ENCODE data around the gene OTOG.

Gene OTOG

GRCh38 chr11:17563961-17564686, 17.1 kb downstream of the OTOG start:
- Histone ChIP-seq H3K4me2 (no peak overlapping the region), H3K9ac (no peak overlapping the region), H3K4me3 (IDR thresholded peaks at IDR 0.05; ENCODE audit: insufficient read depth, low read depth, low read length) (no peak overlapping the region), H3K27ac (no peak overlapping the region), H3K27me3 (ENCODE audit: insufficient read depth, low read depth) (no peaks in the 10 kb centered on the region), H3K79me2 (ENCODE audit: insufficient read depth, low read depth) (no peaks in the 10 kb centered on the region), H3K36me3 (ENCODE audit: insufficient read depth) (no peaks in the 10 kb centered on the region), H2AFZ (ENCODE audit: low read depth) (no peak overlapping the region), H3K4me1 (ENCODE audit: low read depth, poor library complexity, severe bottlenecking) (no peaks in the 10 kb centered on the region), H4K20me1 (ENCODE audit: insufficient read depth) (no peaks in the 10 kb centered on the region)
- TF ChIP-seq CTCF (conservative IDR thresholded peaks at IDR 0.05; ENCODE audit: low read depth, low read length): no peak

- Histone ChIP-seq H3K4me2 (no peak overlapping the region), H3K27ac (no peak overlapping the region), H3K36me3 (ENCODE audit: insufficient read depth) (no peaks in the 10 kb centered on the region), H2AFZ (ENCODE audit: low read depth) (no peak overlapping the region), H3K9ac (no peak overlapping the region), H3K27me3 (ENCODE audit: insufficient read depth, low read depth) (no peaks in the 10 kb centered on the region), H3K79me2 (ENCODE audit: insufficient read depth, low read depth) (no peaks in the 10 kb centered on the region), H3K4me3 (IDR thresholded peaks at IDR 0.05; ENCODE audit: insufficient read depth, low read depth, low read length) (no peak overlapping the region), H3K4me1 (ENCODE audit: low read depth, poor library complexity, severe bottlenecking) (no peaks in the 10 kb centered on the region), H4K20me1 (ENCODE audit: insufficient read depth) (no peaks in the 10 kb centered on the region)
- TF ChIP-seq CTCF (conservative IDR thresholded peaks at IDR 0.05; ENCODE audit: low read depth, low read length): peak; percentile 39; the same call in 1 of the 2 replicates
These were observed 17.6 kb downstream of the OTOG start for GRCh38 chr11:17564687-17565042.

GRCh38 chr11:17568944-17569343, 21.9 kb downstream of the OTOG start:
- no peak overlapping the region for H3K9ac ChIP-seq
- TF ChIP-seq CTCF (conservative IDR thresholded peaks at IDR 0.05; ENCODE audit: low read depth, low read length): no peak

GRCh38 chr11:17570034-17570433, 23.0 kb downstream of the OTOG start:
- H3K36me3 ChIP-seq (ENCODE audit: insufficient read depth): no peaks in the 10 kb centered on the region
- no peaks in the 10 kb centered on the region for H3K27me3 ChIP-seq (ENCODE audit: insufficient read depth, low read depth)
- no peak overlapping the region for H2AFZ ChIP-seq (ENCODE audit: low read depth)
- H3K9ac ChIP-seq: no peak overlapping the region
- H3K27ac ChIP-seq: no peak overlapping the region
- no peaks in the 10 kb centered on the region for H4K20me1 ChIP-seq (ENCODE audit: insufficient read depth)
- no peak overlapping the region for H3K4me3 ChIP-seq (IDR thresholded peaks at IDR 0.05; ENCODE audit: insufficient read depth, low read depth, low read length)
- no peaks in the 10 kb centered on the region for H3K79me2 ChIP-seq (ENCODE audit: insufficient read depth, low read depth)
- H3K4me2 ChIP-seq: no peak overlapping the region
- H3K4me1 ChIP-seq (ENCODE audit: low read depth, poor library complexity, severe bottlenecking): no peaks in the 10 kb centered on the region
- TF ChIP-seq CTCF (conservative IDR thresholded peaks at IDR 0.05; ENCODE audit: low read depth, low read length): no peak

More at GRCh38 chr11:17568944-17569343, 21.9 kb downstream of the OTOG start:
- no peak overlapping the region for H3K4me3 ChIP-seq (IDR thresholded peaks at IDR 0.05; ENCODE audit: insufficient read depth, low read depth, low read length)
- H3K36me3 ChIP-seq (ENCODE audit: insufficient read depth): no peaks in the 10 kb centered on the region
- H3K27ac ChIP-seq: no peak overlapping the region
- H3K27me3 ChIP-seq (ENCODE audit: insufficient read depth, low read depth): no peaks in the 10 kb centered on the region
- no peaks in the 10 kb centered on the region for H3K4me1 ChIP-seq (ENCODE audit: low read depth, poor library complexity, severe bottlenecking)
- H2AFZ ChIP-seq (ENCODE audit: low read depth): no peak overlapping the region
- no peak overlapping the region for H3K4me2 ChIP-seq
- H3K79me2 ChIP-seq (ENCODE audit: insufficient read depth, low read depth): no peaks in the 10 kb centered on the region
- no peaks in the 10 kb centered on the region for H4K20me1 ChIP-seq (ENCODE audit: insufficient read depth)

Data from KMS-11 (cell line).